Cerebellar cortex (tissue), 1 donor: Measurements from ENCODE around the gene IFNGR2.
A peak's percentile ranks its signal among the peaks of the same experiment; 100 is the strongest.
"Not testable (repeated sequence)": the region's sequence is repeated elsewhere in the genome, so short reads cannot be mapped to it uniquely, and the experiment has no call there.

ENCODE experiments used
- DNase-seq: peaks from one replicate; pipeline ENCODE4 v3.0.0-alpha.2; 2015; ENCODE audit warnings: low spot score

IFNGR2 gene

GRCh38 chr21:33402001-33402979, 923 bp upstream of the IFNGR2 start:
- DNase-seq, result peak; percentile 50

GRCh38 chr21:33403786-33404585, 773 bp downstream of the IFNGR2 start:
- peak; percentile 61 for DNase-seq

- DNase-seq, result no peak
Measured at GRCh38 chr21:33406493-33406892, 3.3 kb downstream of the IFNGR2 start.

GRCh38 chr21:33411949-33412430, 8.8 kb downstream of the IFNGR2 start:
- DNase-seq, result no peak

GRCh38 chr21:33412439-33412831, 9.2 kb downstream of the IFNGR2 start:
- not testable (repeated sequence) for DNase-seq

- no peak for DNase-seq
Measured at GRCh38 chr21:33412832-33413519, 9.8 kb downstream of the IFNGR2 start.

DNA sequence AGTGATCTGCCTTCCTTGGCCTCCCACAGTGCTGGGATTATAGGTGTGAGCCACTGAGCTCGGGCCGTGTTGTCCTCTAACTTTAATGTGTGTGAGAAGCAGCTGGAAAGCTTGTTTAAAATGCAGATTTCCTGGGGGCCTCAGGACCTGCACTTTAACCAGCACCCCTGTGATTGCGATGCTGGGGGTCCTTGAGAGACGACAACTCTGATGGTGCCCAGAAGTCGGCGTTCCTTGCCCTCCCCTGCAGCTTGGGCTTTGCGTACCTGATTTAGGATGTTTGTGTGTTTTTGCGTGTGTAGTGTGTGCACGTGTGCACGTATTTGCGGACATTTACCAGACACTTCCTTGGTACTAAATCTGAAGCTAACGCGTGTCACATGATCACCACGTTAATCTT, 10.9 kb downstream of the IFNGR2 start:
- no peak for DNase-seq

DNA sequence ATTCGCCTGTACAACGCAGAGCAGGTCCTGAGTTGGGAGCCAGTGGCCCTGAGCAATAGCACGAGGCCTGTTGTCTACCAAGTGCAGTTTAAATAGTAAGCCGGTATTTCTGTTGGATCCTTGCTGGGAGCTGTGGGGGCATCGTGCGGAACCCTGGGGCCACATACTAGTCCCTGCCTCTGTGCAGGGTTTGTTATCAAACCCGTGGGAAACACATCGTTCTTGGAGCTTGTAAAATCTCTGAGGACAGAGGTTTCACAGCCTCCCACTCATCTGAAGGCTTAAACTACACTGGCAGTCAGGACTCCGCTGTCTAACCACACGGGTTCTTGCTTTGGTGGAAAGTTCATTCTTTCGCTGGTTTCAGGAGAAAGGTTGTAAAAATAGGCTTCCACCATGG, 11.7 kb downstream of the IFNGR2 start:
- DNase-seq, result no peak

DNA sequence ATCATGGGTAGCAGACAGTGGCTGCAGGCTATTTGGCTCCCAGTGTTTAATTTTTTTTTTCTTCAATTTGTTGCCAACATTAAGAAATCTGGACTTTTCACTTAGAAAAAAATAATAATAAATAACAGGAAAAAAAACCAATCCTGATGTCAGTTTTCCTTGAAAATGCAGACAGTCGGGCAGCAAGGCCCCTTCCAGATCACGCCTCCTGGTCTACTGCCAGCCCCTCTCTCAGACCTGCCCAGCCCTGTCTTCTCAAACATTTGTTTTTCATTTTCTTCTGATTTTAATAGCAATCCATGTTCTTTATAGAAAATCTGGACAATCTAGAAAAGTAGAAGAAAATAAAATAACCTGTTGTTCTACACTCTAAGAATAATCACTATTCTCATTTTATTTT, 15.5 kb downstream of the IFNGR2 start:
- no peak for DNase-seq

- no peak for DNase-seq
Measured at GRCh38 chr21:33419538-33420123, 16.4 kb downstream of the IFNGR2 start.

DNA sequence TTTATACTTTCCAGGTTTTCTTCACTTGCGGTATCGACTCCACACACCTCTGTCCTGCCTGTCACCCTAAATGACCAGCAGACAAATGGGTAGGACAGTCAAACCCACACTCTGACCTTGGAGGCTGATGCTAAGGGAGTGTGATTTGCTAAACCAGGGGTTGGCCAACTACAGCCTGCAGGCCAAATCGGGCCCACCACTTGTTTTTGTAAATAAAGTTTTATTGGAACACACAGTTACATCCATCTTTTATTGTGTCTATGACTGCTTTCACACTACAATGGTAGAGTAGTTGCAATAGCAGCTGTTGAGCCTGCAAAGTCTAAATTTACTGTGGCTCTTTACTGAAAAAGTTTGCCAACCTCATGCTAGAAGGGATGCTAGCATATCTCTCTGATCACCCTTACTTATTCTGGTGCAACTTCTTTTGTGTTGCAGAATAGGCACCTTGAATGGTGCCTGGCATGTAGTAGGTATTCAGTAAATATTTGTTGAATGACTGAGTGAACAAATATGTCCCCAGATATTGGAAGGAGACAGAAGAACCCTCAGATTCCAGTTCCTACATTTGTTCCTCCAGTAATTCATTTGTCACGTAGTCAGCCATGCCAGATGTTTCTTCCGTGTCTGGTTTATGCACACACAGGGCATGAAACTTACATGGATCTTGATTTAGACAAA, 18.6 kb downstream of the IFNGR2 start:
- no peak for DNase-seq

- no peak for DNase-seq
Measured at GRCh38 chr21:33424214-33424613, 21.0 kb downstream of the IFNGR2 start.

DNA sequence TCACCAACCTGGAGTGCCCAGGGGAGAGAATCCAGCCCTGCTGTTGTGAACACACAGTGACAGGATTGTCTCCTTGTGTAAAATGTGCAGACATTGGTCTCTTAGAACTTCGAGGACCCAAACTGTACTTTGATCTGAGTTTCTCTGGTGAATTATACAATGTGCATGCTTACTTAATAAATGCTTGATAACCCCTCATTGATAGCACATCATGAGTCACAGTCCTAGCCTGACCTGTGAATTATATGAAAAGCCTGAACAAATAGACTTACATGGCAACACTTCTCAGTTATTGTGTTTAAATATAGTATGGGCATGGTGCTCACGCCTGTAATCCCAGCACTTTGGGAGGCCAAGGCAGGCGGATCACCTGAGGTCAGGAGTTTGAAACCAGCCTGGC, 22.6 kb downstream of the IFNGR2 start:
- DNase-seq, result no peak

GRCh38 chr21:33427051-33427450, 23.8 kb downstream of the IFNGR2 start:
- no peak for DNase-seq

DNA sequence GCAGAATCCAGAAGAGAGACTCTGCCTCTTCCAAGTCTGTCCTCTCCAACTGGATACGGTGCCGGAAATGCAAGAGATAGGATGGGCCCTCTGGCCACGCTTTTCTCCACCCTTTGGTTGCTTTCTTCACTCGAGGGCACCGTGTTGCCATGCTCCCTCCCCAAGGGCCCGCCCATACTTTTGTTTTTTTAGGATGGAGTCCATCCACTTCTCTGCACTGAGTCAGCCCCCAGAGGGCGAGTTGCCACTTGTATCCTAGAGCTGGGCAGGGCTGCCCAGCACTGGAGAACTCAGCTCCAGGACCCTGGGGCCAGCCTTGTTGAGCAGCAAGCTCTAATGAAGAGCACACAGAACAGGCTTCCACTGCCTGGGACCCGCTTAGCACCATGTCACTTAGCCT, 25.5 kb downstream of the IFNGR2 start:
- no peak for DNase-seq

DNA sequence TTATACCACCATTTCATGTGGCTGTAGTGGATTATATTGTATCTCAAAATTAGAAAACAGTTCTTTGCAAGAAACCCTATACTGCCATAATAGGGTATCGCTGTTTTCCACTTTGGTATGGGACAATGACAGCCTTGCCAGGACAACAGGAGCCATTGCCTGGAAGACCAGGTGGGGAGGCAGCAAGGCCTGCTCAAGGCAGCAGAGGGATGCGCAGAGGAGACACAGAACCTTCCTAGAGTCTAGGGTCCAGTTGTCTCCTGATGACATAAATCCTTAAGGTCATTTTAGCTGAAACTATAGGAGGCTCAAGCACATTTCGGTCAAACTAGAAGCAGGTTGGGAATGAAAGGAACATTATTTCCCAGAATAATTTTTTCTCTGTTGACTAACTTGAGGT, 27.6 kb downstream of the IFNGR2 start:
- DNase-seq, result no peak

- DNase-seq, result no peak
Measured at GRCh38 chr21:33432496-33432895, 29.3 kb downstream of the IFNGR2 start.

DNA sequence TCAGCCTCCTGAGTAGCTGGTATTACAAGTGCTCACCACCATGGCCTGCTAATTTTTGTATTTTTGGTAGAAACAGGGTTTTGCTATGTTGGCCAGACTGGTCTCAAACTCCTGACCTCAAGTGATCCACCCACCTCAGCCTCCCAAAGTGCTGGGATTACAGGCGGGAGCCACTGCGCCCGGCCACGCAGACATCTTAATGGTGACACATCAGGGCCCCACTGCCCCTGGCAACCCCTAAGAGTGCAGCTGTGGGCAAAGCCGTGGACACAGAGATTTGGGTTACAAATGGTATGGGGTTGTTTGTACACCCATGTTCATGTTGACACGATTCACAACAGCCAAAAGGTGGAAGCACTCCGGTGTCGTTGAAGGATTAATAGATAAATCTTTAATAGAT, 29.8 kb downstream of the IFNGR2 start:
- DNase-seq, result no peak

DNA sequence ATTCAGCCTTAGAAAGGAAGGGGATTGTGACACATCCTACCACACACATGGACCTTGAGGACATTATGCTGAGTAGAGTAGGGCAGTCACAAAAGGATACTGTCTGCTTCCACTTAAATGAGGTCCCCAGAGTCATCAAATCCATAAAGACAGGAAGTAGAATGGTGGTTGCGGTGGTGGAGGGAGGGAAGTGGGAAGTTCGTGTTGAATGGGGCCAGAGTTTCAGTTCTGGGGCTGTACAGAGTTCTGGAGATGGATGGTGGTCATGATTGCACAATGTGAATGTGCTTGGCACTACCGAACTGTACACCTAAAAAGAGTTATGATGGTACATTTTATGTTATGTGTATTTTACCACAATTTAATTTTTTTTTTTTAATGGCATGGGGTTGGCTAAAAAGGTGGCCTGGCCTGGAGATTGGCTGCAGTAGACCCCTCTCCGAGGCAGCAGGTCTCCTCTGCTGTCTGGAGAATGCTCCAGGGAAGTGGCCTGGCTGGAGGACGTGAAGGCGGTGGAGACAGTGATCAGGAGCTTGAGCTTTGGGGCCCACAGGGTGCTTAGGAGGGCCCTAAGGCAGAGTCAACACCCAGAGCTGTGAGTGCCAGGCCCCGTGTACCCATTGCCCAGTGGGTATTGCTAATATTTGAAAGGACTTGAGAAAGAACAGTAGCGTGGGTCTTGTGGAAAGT, 30.4 kb downstream of the IFNGR2 start:
- no peak for DNase-seq

- DNase-seq, result no peak
Measured at GRCh38 chr21:33434770-33435360, 31.7 kb downstream of the IFNGR2 start.
